Iris pigment epithelial cell (primary cell): Measurements from ENCODE around the gene PGAP2.
"Not testable (repeated sequence)": the region's sequence is repeated elsewhere in the genome, so short reads cannot be mapped to it uniquely, and the experiment has no call there.

Source experiments
- DNase-seq: peaks from one replicate; pipeline ENCODE4 v3.0.0-alpha.2; 2011; ENCODE audit warnings: low read depth

PGAP2 gene

GRCh38 chr11:3854977-3855807, 46.8 kb downstream of the PGAP2 start, which contains the start of gene STIM1:
TSS of gene STIM1 (plus strand) at chr11:3855664. CDS start at chr11:3856271, 607 bp downstream.
- DNase-seq, result peak; percentile 90

DNA sequence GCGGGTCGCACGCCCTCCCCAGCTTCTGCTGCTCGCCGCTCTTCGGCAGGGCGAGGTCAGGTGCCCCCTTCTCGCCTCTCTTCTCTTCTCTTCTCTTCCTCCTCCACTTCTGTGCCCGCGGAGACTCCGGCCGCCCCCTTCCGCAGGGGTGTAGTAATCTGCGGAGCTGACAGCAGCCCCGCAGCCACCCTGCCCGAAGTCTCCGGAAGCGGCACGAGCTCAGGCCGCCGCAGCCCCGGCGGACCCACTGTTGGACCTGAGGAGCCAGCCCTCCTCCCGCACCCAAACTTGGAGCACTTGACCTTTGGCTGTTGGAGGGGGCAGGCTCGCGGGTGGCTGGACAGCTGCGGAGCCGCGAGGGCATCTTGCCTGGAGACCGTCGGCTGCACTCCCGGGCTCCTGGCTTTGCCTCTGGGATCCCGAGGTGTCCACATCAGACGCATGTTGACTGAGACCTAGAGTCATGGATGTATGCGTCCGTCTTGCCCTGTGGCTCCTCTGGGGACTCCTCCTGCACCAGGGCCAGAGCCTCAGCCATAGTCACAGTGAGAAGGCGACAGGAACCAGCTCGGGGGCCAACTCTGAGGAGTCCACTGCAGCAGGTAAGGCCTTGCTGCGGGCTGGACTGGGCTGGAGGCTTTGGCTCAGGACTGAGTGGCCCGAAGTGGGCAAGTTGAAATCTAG, 47.6 kb downstream of the PGAP2 start:
- peak; percentile 23 for DNase-seq

GRCh38 chr11:3856856-3857553, 48.6 kb downstream of the PGAP2 start:
- DNase-seq, result no peak

DNA sequence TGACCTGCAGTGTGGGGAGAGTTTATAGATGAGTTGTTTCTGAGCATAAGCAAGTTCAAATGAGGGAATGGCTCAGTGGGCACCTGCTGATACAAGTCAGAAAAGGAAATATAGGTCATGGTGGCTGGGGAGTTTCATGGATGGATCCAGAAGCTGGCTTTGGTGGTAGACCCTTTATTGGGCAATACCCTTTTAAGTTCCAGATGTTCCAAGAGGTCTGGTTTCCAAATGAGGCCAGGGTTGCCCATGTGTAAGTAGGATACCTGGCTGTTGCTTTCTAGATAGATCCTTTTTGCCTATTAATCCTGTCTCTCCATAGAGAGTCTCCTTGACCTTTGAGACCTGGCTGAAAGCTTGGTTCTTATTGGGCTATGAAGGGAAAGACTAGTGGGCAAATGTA, 49.3 kb downstream of the PGAP2 start:
- DNase-seq, result no peak

DNA sequence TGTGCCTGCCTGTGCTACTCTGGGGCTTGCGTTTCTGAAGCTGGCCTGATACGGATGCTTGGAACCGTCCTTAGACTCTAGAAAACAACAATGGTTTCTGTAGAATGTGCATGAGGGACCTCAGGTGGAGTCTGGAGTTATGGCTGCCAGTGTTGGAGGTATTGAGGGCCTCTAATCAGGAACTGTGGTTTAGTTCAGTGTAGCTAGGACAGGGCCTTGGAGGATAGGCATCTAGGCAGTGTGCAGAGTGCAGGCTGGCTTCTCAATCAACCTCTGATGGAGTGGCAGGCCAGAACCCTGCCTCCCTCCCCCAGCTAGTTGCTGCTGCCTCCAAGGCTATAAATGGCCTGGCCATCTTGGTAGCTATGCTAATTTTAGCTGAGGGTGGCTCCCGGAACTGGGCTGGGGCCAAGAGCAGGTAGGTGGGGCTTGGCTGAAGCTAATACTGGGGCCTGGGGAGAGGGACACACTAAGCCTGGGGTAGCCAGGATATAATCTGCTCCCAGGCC, 51.1 kb downstream of the PGAP2 start:
- DNase-seq, result no peak

- DNase-seq, result no peak
These were observed 52.0 kb downstream of the PGAP2 start for GRCh38 chr11:3860375-3860774.

- not testable (repeated sequence) for DNase-seq
These were observed 52.6 kb downstream of the PGAP2 start for GRCh38 chr11:3860898-3861393.

GRCh38 chr11:3861683-3862082, 53.3 kb downstream of the PGAP2 start:
- DNase-seq, result no peak

DNA sequence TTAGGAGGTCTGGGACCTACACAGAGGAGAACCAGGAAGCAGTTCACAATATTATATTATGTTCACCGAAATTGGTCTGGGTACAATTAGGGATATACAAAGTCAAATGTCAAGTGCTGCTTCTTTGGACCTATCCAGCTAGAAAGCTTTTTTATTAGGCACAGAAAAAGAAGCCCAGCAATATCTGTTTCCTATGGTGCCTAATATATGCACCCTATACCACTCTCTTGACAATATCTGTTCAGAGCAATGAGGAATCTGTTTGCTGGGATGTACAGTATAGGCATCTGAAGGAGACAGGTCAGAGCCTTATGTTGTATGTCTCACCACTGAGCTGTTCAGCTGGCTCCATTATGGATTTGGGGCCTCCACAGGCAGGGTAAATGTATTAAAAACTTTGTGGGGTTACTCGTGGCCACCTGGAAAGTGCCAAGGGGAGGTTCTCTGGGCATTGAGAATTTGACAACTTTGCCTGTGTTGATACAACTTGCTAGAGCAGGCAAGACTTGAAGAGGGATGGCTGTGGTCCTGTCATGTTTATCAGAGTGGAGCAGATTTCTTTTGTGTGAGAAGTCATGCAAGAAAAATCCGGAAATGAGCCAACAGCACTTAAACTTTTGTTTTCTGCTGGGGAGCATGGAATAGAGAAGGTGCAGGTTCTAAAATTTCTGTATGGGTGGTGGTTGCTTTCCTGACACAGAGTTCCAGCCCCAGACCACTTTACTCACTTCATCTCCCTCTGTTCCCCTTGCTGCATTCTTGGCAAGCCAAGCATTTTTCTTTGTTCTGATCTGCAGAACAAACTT, 57.2 kb downstream of the PGAP2 start:
- peak; percentile 73 for DNase-seq

DNA sequence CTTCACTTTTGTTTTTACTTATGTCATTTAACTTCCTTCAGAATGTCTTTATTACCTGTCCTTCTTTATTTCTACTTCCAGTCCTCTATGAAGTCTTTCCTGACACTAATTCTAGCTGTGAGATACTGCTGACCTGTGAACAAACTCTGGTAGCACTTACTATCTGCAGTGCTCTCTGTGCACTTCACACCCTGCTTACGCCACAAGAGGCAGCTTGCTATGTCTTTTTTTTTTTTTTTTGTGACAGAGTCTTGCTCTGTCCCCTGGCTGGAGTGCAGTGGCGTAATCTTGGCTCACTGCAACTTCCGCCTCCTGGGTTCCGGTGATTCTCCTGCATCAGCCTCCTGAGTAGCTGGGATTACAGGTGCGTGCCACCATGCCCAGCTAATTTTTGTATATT, 57.8 kb downstream of the PGAP2 start:
- DNase-seq, result peak; percentile 35

- no peak for DNase-seq
These were observed 58.5 kb downstream of the PGAP2 start for GRCh38 chr11:3866836-3867208.

DNA sequence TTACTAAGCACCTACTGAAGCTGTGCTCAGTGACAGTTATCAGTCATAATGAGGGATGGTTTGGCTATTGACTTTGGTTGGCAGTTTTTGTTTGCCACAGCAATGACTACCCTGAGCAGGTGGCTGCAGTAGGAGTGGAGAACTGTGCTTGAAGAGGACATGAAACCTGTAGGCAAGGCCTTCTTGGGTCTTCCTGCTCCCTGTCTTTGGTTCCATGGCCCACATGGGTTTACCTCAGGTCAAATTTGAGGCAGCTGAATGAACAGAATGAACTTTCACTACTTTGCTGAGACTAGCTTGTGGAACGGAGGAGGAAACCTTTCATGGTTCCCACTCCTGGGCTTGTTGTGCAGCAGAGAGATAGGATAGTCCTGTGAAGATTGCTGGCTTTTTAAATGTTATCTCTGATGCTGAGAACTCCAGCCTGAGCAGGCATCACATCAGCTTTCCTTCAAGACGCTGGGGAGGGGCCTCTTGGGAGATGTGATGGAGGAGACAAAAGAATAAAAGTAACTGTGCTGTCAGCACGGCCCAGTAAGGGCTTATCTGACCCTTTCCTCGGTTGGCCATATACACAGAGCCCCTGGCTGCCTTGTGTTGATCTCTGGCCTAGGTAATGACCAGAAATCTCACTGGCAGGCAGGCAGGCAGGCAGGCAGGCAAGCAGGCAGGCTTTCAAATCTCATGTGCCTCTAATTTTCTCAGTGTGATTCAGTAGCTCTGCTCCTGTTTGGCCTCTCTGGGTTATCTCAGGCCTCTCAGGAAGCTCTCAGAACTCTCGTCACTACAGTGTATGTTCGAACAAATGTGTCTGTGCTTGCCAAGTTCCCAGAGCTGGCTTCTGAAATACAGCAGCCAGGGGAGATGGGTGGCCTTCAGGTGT, 59.1 kb downstream of the PGAP2 start:
- DNase-seq, result peak; percentile 47

GRCh38 chr11:3873712-3874349, 65.5 kb downstream of the PGAP2 start:
- DNase-seq, result no peak
